T-helper 1 cell (primary cell): ENCODE measurements around the gene MYNN.

ENCODE experiments used
- DNase-seq, 5 donors: peaks; one replicate each; pipeline ENCODE4 v3.0.0-alpha.2; 2012 to 2020

MYNN gene

DNA sequence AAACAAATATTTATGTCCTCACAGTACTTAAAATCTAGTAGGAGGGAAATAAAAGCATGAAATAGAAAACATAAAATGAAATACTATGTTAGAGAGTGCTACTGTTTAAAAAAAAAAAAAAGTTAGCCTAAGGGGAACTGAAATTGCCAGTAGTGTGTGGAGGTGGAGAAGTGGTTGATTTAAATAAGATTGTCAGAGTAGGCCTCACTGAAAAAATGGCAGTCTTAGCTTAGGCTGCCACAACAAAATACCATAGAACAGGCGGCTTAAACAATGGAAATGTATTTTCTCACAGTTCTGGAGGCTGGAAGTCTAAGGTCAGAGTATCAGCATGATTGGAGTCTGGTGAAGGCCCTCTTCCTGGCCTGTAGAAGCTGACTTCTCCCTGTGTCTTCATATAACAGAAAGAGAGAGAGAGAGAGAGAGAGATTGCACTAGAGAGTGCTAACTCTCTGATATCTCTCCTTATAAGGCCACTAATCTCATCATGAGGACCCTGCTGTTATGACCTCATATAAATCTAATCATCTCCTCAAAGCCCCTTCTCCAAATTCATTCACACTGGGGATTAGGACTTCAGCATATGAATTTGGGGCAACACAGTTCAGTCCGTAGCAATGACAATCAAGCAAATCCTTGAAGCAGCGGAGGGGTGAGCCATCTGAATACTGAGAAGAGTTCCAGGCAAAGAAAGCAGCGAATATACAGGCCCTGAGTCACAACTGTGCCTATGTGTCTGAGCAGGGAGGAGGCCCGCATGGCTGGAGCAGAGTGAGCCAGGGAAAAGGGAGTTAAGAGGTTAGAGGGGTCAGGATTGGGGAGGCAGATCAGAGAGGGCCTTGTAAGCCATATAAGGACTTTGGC, 63.1 kb downstream of the MYNN start:
- DNase-seq: no peak

DNA sequence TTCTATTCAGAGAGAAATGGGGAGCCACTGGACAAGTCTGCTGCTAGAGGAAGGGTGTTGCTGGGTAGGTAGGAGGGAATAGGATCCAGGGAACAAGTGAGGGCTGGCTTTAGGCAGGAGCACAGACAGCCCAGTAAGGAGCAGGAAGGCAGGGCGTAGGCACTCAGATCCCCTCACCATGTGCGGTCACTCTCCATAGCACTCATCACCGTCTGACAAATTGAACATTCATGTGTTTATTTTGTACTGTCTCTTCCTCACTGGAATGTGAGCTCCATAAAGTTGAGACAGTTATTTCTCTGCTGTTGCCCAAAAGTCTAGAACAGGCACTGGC, 63.7 kb downstream of the MYNN start:
- DNase-seq: no peak

DNA sequence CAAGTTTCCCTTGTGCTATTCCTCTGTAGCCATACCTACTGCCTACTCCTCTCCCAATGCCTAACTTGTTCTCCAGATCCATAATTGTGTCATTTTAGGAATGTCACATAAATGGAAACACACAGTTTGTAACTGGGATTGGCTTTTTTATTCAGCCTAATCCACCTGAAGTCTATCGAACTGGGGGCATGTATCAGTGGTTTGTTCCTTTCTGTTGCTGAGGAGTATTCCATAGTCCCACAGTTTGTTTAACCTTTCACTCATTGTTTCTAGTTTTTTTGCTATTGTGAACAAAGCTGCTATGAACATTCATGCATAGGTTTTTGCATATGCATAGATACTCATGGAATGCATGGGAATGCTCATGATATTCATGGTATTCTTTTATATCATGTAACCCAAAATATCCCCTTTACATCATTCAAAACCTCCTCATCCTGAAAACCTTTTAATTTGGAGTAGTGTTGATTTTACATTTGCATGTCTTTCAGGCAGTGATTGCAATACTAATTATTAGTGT, 65.4 kb downstream of the MYNN start:
- no peak for DNase-seq
